Activated T-helper 17 cell treated with anti-CD3 and anti-CD28 coated beads, Interleukin-2, amount 50 U/mL, for 72 hours (primary cell): ENCODE results near the gene SMIM23. TPM values are rescaled to one million over a fixed set of nuclear protein-coding genes. Genes with fewer than 3 reads are reported as not detected.

Experiments used
- ATAC-seq: fragments of 150-1000 bp; cut with Tn5 transposase; replicated peaks from 2 replicates; pipeline ENCODE4 v1.10.0; 2021; ENCODE audit warnings: mild to moderate bottlenecking, moderate library complexity
- H3K27ac Mint-ChIP-seq: one replicate; pipeline ENCODE4 v1.8.0; 2022; ENCODE audit warnings: mixed read lengths
- H3K27me3 Mint-ChIP-seq: one replicate; pipeline ENCODE4 v1.8.0; 2022; ENCODE audit warnings: mixed read lengths
- H3K36me3 Mint-ChIP-seq: one replicate; pipeline ENCODE4 v1.8.0; 2022; ENCODE audit warnings: low read depth, mild to moderate bottlenecking, mixed read lengths
- H3K4me1 Mint-ChIP-seq: one replicate; pipeline ENCODE4 v1.8.0; 2022; ENCODE audit warnings: mixed read lengths
- H3K4me3 Mint-ChIP-seq: one replicate; pipeline ENCODE4 v1.8.0; 2022; ENCODE audit warnings: mild to moderate bottlenecking, mixed read lengths
- H3K9me3 Mint-ChIP-seq: one replicate; pipeline ENCODE4 v1.8.0; 2022; ENCODE audit warnings: mixed read lengths
- total RNA-seq, 2 donors: library from RNA; stranded (reverse); gene quantifications; one replicate each; pipeline ENCODE4 v1.2.3, GENCODE V29; 2022

The SMIM23 gene
- total RNA-seq, result not detected

GRCh38 chr5:171785517-171785916, at the start of gene SMIM23:
SMIM23 (plus strand) TSS chr5:171785817; CDS start chr5:171785872, 55 bp downstream.
- Mint-ChIP-seq H3K4me1 (no peaks in the 10 kb centered on the region), H3K27ac (no peak within 1 kb of the TSS), H3K9me3 (no peaks in the 10 kb centered on the region), H3K27me3 (peaks cover 22% of the 10 kb centered on the region), H3K36me3 (no peaks in the 10 kb centered on the region), H3K4me3 (no peak within 1 kb of the TSS)
- no peak for ATAC-seq

- Mint-ChIP-seq H3K36me3 (no peaks in the 10 kb centered on the region), H3K4me1 (no peaks in the 10 kb centered on the region), H3K27ac (no peak overlapping the region), H3K4me3 (no peak overlapping the region), H3K9me3 (no peaks in the 10 kb centered on the region), H3K27me3 (peaks cover 8% of the 10 kb centered on the region)
- no peak for ATAC-seq
Observed at GRCh38 chr5:171736976-171737891, 48.4 kb upstream of the SMIM23 start.

GRCh38 chr5:171738501-171738900, 47.1 kb upstream of the SMIM23 start:
- H3K36me3 Mint-ChIP-seq, result no peaks in the 10 kb centered on the region

GRCh38 chr5:171739271-171739670, 46.3 kb upstream of the SMIM23 start:
- peaks cover 7% of the 10 kb centered on the region for H3K27me3 Mint-ChIP-seq

More at GRCh38 chr5:171738501-171738900, 47.1 kb upstream of the SMIM23 start:
- Mint-ChIP-seq H3K4me3 (no peak overlapping the region), H3K27ac (no peak overlapping the region), H3K4me1 (no peaks in the 10 kb centered on the region), H3K9me3 (no peaks in the 10 kb centered on the region), H3K27me3 (peaks cover 8% of the 10 kb centered on the region)
- no peak for ATAC-seq

GRCh38 chr5:171743436-171744076, 42.1 kb upstream of the SMIM23 start:
- no peaks in the 10 kb centered on the region for H3K4me1 Mint-ChIP-seq
- H3K9me3 Mint-ChIP-seq, result no peaks in the 10 kb centered on the region
- ATAC-seq, result no peak
- no peak overlapping the region for H3K4me3 Mint-ChIP-seq
- no peaks in the 10 kb centered on the region for H3K36me3 Mint-ChIP-seq
- peaks cover 9% of the 10 kb centered on the region for H3K27me3 Mint-ChIP-seq
- H3K27ac Mint-ChIP-seq, result no peak overlapping the region

More at GRCh38 chr5:171739271-171739670, 46.3 kb upstream of the SMIM23 start:
- ATAC-seq, result no peak
- Mint-ChIP-seq H3K27ac (no peak overlapping the region), H3K4me3 (no peak overlapping the region), H3K36me3 (no peaks in the 10 kb centered on the region), H3K4me1 (no peaks in the 10 kb centered on the region), H3K9me3 (no peaks in the 10 kb centered on the region)

- H3K4me3 Mint-ChIP-seq, result no peak overlapping the region
- H3K4me1 Mint-ChIP-seq, result no peaks in the 10 kb centered on the region
- H3K36me3 Mint-ChIP-seq, result no peaks in the 10 kb centered on the region
- H3K27ac Mint-ChIP-seq, result no peak overlapping the region
- no peaks in the 10 kb centered on the region for H3K9me3 Mint-ChIP-seq
- H3K27me3 Mint-ChIP-seq, result peaks cover 8% of the 10 kb centered on the region
- no peak for ATAC-seq
Observed at GRCh38 chr5:171744264-171744663, 41.4 kb upstream of the SMIM23 start.

- Mint-ChIP-seq H3K36me3 (no peaks in the 10 kb centered on the region), H3K27me3 (peaks cover 7% of the 10 kb centered on the region), H3K4me3 (no peak overlapping the region), H3K9me3 (no peaks in the 10 kb centered on the region), H3K27ac (no peak overlapping the region), H3K4me1 (no peaks in the 10 kb centered on the region)
- no peak for ATAC-seq
Observed at GRCh38 chr5:171744882-171745281, 40.7 kb upstream of the SMIM23 start.

GRCh38 chr5:171745602-171746001, 40.0 kb upstream of the SMIM23 start:
- H3K4me3 Mint-ChIP-seq, result no peak overlapping the region
- no peaks in the 10 kb centered on the region for H3K36me3 Mint-ChIP-seq
- no peaks in the 10 kb centered on the region for H3K4me1 Mint-ChIP-seq
- peaks cover 7% of the 10 kb centered on the region for H3K27me3 Mint-ChIP-seq
- no peaks in the 10 kb centered on the region for H3K9me3 Mint-ChIP-seq
- H3K27ac Mint-ChIP-seq, result no peak overlapping the region
- no peak for ATAC-seq

GRCh38 chr5:171747061-171747859, 38.4 kb upstream of the SMIM23 start:
- Mint-ChIP-seq H3K36me3 (no peaks in the 10 kb centered on the region), H3K4me1 (no peaks in the 10 kb centered on the region), H3K4me3 (no peak overlapping the region), H3K9me3 (no peaks in the 10 kb centered on the region), H3K27ac (no peak overlapping the region), H3K27me3 (peaks cover 7% of the 10 kb centered on the region)
- ATAC-seq, result no peak

- H3K4me1 Mint-ChIP-seq, result no peaks in the 10 kb centered on the region
- no peak for ATAC-seq
- no peak overlapping the region for H3K27ac Mint-ChIP-seq
- no peak overlapping the region for H3K4me3 Mint-ChIP-seq
- H3K9me3 Mint-ChIP-seq, result no peaks in the 10 kb centered on the region
- no peaks in the 10 kb centered on the region for H3K36me3 Mint-ChIP-seq
- H3K27me3 Mint-ChIP-seq, result peaks cover 7% of the 10 kb centered on the region
Observed at GRCh38 chr5:171748720-171749119, 36.9 kb upstream of the SMIM23 start.

GRCh38 chr5:171749365-171749764, 36.3 kb upstream of the SMIM23 start:
- no peak for ATAC-seq
- Mint-ChIP-seq H3K27ac (no peak overlapping the region), H3K36me3 (no peaks in the 10 kb centered on the region), H3K9me3 (no peaks in the 10 kb centered on the region), H3K27me3 (peaks cover 7% of the 10 kb centered on the region), H3K4me3 (no peak overlapping the region), H3K4me1 (no peaks in the 10 kb centered on the region)

- H3K27me3 Mint-ChIP-seq, result peaks cover 6% of the 10 kb centered on the region
- H3K27ac Mint-ChIP-seq, result no peak overlapping the region
- no peaks in the 10 kb centered on the region for H3K9me3 Mint-ChIP-seq
- no peaks in the 10 kb centered on the region for H3K36me3 Mint-ChIP-seq
- H3K4me3 Mint-ChIP-seq, result no peak overlapping the region
- H3K4me1 Mint-ChIP-seq, result no peaks in the 10 kb centered on the region
- no peak for ATAC-seq
Observed at GRCh38 chr5:171750311-171750788, 35.3 kb upstream of the SMIM23 start.

GRCh38 chr5:171755354-171755821, 30.2 kb upstream of the SMIM23 start:
- Mint-ChIP-seq H3K4me1 (peaks cover 5% of the 10 kb centered on the region), H3K27ac (no peak overlapping the region), H3K27me3 (peaks cover 17% of the 10 kb centered on the region), H3K9me3 (peaks cover 9% of the 10 kb centered on the region), H3K4me3 (no peak overlapping the region), H3K36me3 (no peaks in the 10 kb centered on the region)
- ATAC-seq, result no peak

GRCh38 chr5:171757853-171758535, 27.6 kb upstream of the SMIM23 start:
- H3K4me3 Mint-ChIP-seq, result no peak overlapping the region
- peak; percentile 99 for ATAC-seq
- H3K4me1 Mint-ChIP-seq, result peaks cover 5% of the 10 kb centered on the region
- no peak overlapping the region for H3K27ac Mint-ChIP-seq
- H3K9me3 Mint-ChIP-seq, result peaks cover 9% of the 10 kb centered on the region
- no peaks in the 10 kb centered on the region for H3K36me3 Mint-ChIP-seq
- peaks cover 17% of the 10 kb centered on the region for H3K27me3 Mint-ChIP-seq
